Measurements from ENCODE around the gene ART4.

- TF ChIP-seq CTCF (IDR thresholded peaks at IDR 0.05) (no peak), EZH2phosphoT487 (IDR thresholded peaks at IDR 0.05) (no peak), EZH2 (IDR thresholded peaks at IDR 0.05) (no peak)
Measured at GRCh38 chr12:14852880-14853279, 9.6 kb upstream of the ART4 start.

Data from neural progenitor cell (in vitro differentiated cells).